Right atrium auricular region (tissue), 2 donors: ENCODE measurements around the gene MOGAT1. TPM values are rescaled to one million over a fixed set of nuclear protein-coding genes. Genes with fewer than 3 reads are reported as not detected.

ENCODE experiments used
- DNase-seq: peaks from one replicate; pipeline ENCODE4 v3.0.0-alpha.2; 2019; ENCODE audit warnings: low spot score
- H3K27ac ChIP-seq, 2 donors: fragments of 200-600 bp; sonication (generic); 1 replicate in 1 of 2; 2 replicates in 1 of 2; pipeline ENCODE4 v1.5.1; 2016 to 2019
- H3K27me3 ChIP-seq, 2 donors: fragments of 200-600 bp; sonication (generic); one replicate each; pipeline versions ENCODE4 v1.5.1 to v1.6.0; 2017 to 2019
- H3K36me3 ChIP-seq: fragments of 200-600 bp; sonication (generic); one replicate; pipeline ENCODE4 v1.5.1; 2016
- H3K4me1 ChIP-seq, 2 donors: fragments of 200-600 bp; sonication (generic); one replicate each; pipeline versions ENCODE4 v1.5.1 to v1.6.0; 2017 to 2019
- H3K4me3 ChIP-seq, 2 donors: fragments of 200-600 bp; sonication (generic); 1 replicate in 1 of 2; 2 replicates in 1 of 2; pipeline ENCODE4 v1.5.1; 2017 to 2019; ENCODE audit warnings: mild to moderate bottlenecking in 1 of 2, moderate library complexity in 1 of 2
- H3K9me3 ChIP-seq, 2 donors: fragments of 200-600 bp; sonication (generic); one replicate each; pipeline ENCODE4 v1.5.1; 2019
- CTCF ChIP-seq, 2 donors: fragments of 200-600 bp; sonication (generic); IDR thresholded peaks; one replicate each; pipeline ENCODE4 v1.5.1; 2019; ENCODE audit warnings: antibody characterized with exemption in 2 of 2
- total RNA-seq, 2 donors: library from RNA; depleted of rRNA; stranded (reverse); fragments of >200 nt; gene quantifications; one replicate each; pipeline ENCODE4 v1.1.0, GENCODE V29; 2016

The MOGAT1 gene
- total RNA-seq, 2 donors from 2014 or later, result not detected

- H3K27me3 ChIP-seq, result no peaks in the 10 kb centered on the region
- no peak overlapping the region for H3K4me3 ChIP-seq
- no peak for DNase-seq
- no peaks in the 10 kb centered on the region for H3K36me3 ChIP-seq
- no peak overlapping the region for H3K27ac ChIP-seq
- H3K9me3 ChIP-seq, result no peaks in the 10 kb centered on the region
- peaks cover 0 to 13% of the 10 kb centered on the region in 2 donors for H3K4me1 ChIP-seq
- no peak for TF ChIP-seq CTCF (IDR thresholded peaks at IDR 0.05)
These were observed 1.8 kb downstream of the MOGAT1 start for GRCh38 chr2:222673273-222673672.

- Histone ChIP-seq H3K4me3 (no peak overlapping the region), H3K9me3 (no peaks in the 10 kb centered on the region), H3K27me3 (no peaks in the 10 kb centered on the region), H3K27ac (no peak overlapping the region), H3K4me1 (peaks cover 0 to 13% of the 10 kb centered on the region in 2 donors), H3K36me3 (no peaks in the 10 kb centered on the region)
- no peak for TF ChIP-seq CTCF (IDR thresholded peaks at IDR 0.05)
- no peak for DNase-seq
These were observed 2.4 kb downstream of the MOGAT1 start for GRCh38 chr2:222673883-222674282.

GRCh38 chr2:222677981-222678380 is 6.5 kb downstream of the MOGAT1 start:
- no peak for DNase-seq
- Histone ChIP-seq H3K36me3 (no peaks in the 10 kb centered on the region), H3K27me3 (no peaks in the 10 kb centered on the region), H3K27ac (no peak overlapping the region), H3K9me3 (no peaks in the 10 kb centered on the region), H3K4me1 (no peaks in the 10 kb centered on the region), H3K4me3 (no peak overlapping the region)
- no peak for TF ChIP-seq CTCF (IDR thresholded peaks at IDR 0.05)

GRCh38 chr2:222683805-222684204 is 12.3 kb downstream of the MOGAT1 start:
- no peak overlapping the region for H3K4me3 ChIP-seq
- no peak overlapping the region for H3K27ac ChIP-seq
- H3K36me3 ChIP-seq, result no peaks in the 10 kb centered on the region
- DNase-seq, result no peak
- no peaks in the 10 kb centered on the region for H3K4me1 ChIP-seq
- no peaks in the 10 kb centered on the region for H3K27me3 ChIP-seq
- no peaks in the 10 kb centered on the region for H3K9me3 ChIP-seq
- TF ChIP-seq CTCF (IDR thresholded peaks at IDR 0.05), result no peak

GRCh38 chr2:222686086-222686750 is 14.8 kb downstream of the MOGAT1 start:
- no peaks in the 10 kb centered on the region for H3K9me3 ChIP-seq
- DNase-seq, result no peak
- no peak overlapping the region for H3K27ac ChIP-seq
- H3K4me3 ChIP-seq, result no peak overlapping the region
- H3K27me3 ChIP-seq, result no peaks in the 10 kb centered on the region
- no peaks in the 10 kb centered on the region for H3K36me3 ChIP-seq
- no peaks in the 10 kb centered on the region for H3K4me1 ChIP-seq
- TF ChIP-seq CTCF (IDR thresholded peaks at IDR 0.05), result no peak

- no peak for DNase-seq
- Histone ChIP-seq H3K27ac (no peak overlapping the region), H3K4me1 (no peaks in the 10 kb centered on the region), H3K9me3 (no peaks in the 10 kb centered on the region), H3K4me3 (no peak overlapping the region), H3K36me3 (no peaks in the 10 kb centered on the region), H3K27me3 (no peaks in the 10 kb centered on the region)
- no peak for TF ChIP-seq CTCF (IDR thresholded peaks at IDR 0.05)
These were observed 17.5 kb downstream of the MOGAT1 start for GRCh38 chr2:222688917-222689316.
